Spleen (tissue), 11 donors: Measurements from ENCODE around the gene DFFA. TPM values are rescaled to one million over a fixed set of nuclear protein-coding genes. Genes with fewer than 3 reads are reported as not detected.
"Not testable (repeated sequence)": the region's sequence is repeated elsewhere in the genome, so short reads cannot be mapped to it uniquely, and the experiment has no call there.

ENCODE experiments used
- DNase-seq: peaks from one replicate; pipeline ENCODE4 v3.0.0-alpha.2; 2020
- H3K27ac ChIP-seq, 8 donors: fragments of 200-600 bp; sonication (generic) in 7 of 8; 1 replicate in 4 of 8; 2 replicates in 4 of 8; pipeline versions ENCODE4 v1.5.0 to v1.8.0; 2016 to 2021; ENCODE audit warnings: inconsistent platforms in 4 of 8, mild to moderate bottlenecking in 4 of 8, moderate library complexity in 1 of 8
- H3K27me3 ChIP-seq, 7 donors: fragments of 200-600 bp; sonication (generic) in 6 of 7; replicated peaks in 1 of 7; 1 replicate in 4 of 7; 2 replicates in 3 of 7; pipeline versions ENCODE4 v1.5.0 to v1.8.0; 2016 to 2021; ENCODE audit warnings: inconsistent platforms in 3 of 7, mild to moderate bottlenecking in 1 of 7
- H3K36me3 ChIP-seq, 6 donors: fragments of 200-600 bp; sonication (generic) in 5 of 6; 1 replicate in 4 of 6; 2 replicates in 2 of 6; pipeline versions ENCODE4 v1.5.0 to v1.8.0; 2016 to 2021; ENCODE audit warnings: inconsistent platforms in 2 of 6
- H3K4me1 ChIP-seq, 6 donors: fragments of 200-600 bp; sonication (generic) in 5 of 6; 1 replicate in 3 of 6; 2 replicates in 3 of 6; pipeline versions ENCODE4 v1.5.0 to v1.8.0; 2016 to 2021; ENCODE audit warnings: inconsistent platforms in 3 of 6
- H3K4me3 ChIP-seq, 8 donors: fragments of 200-600 bp; sonication (generic) in 7 of 8; 1 replicate in 4 of 8; 2 replicates in 4 of 8; pipeline versions ENCODE4 v1.5.0 to v1.8.0; 2016 to 2021; ENCODE audit warnings: inconsistent platforms in 4 of 8, mild to moderate bottlenecking in 4 of 8, moderate library complexity in 2 of 8
- H3K9me3 ChIP-seq, 8 donors: fragments of 200-600 bp; sonication (generic) in 7 of 8; 1 replicate in 4 of 8; 2 replicates in 4 of 8; pipeline versions ENCODE4 v1.5.0 to v1.8.0; 2016 to 2021; ENCODE audit warnings: inconsistent platforms in 4 of 8
- CTCF ChIP-seq, 11 experiments: fragments of 200-600 bp in 7 of 11; fragments of 450-650 bp in 4 of 11; sonication (generic) in 4 of 11; IDR thresholded peaks in 8 of 11; conservative IDR thresholded peaks in 3 of 11; 1 replicate in 7 of 11; 2 replicates in 4 of 11; pipeline versions ENCODE4 v1.4.0 to v1.8.0; 2016 to 2021; ENCODE audit warnings: antibody characterized with exemption in 11 of 11, inconsistent platforms in 4 of 11, mild to moderate bottlenecking in 1 of 11
- POLR2A ChIP-seq, 3 donors: fragments of 450-650 bp; IDR thresholded peaks; one replicate each; pipeline ENCODE4 v1.5.1; 2017; ENCODE audit warnings: antibody characterized with exemption in 3 of 3, mild to moderate bottlenecking in 1 of 3
- POLR2AphosphoS5 ChIP-seq, 3 donors: sonication (generic); formaldehyde crosslinking; IDR thresholded peaks; one replicate each; pipeline ENCODE4 v1.5.1; 2017; ENCODE audit warnings: antibody characterized with exemption in 3 of 3
- WGBS, 5 donors: extraction: QIAGEN DNeasy Blood & Tissue Kit in 3 of 5; methylation state at CpG; one replicate each; pipeline versions ENCODE4 v1.1.5 to v1.1.7; 2013 to 2018; 5-methylcytosine and 5-hydroxymethylcytosine counted together
- intact Hi-C: fragments of 100-400 bp; cut with DNase I; formaldehyde crosslinking; loops from one replicate; pipeline ENCODE4 v1.15.0; 2023; ENCODE audit warnings: low total_unique reads
- polyA plus RNA-seq, 3 donors: library from polyadenylated mRNA; stranded (reverse); fragments of 200-250 nt; gene quantifications; one replicate each; pipeline ENCODE4 v1.2.1, GENCODE V29; 2013
- total RNA-seq, 7 donors: library from RNA; depleted of rRNA in 3 of 7; stranded (reverse); fragments of >200 nt in 3 of 7; fragmentation: NEBNext Ultra II Directional in 4 of 7; extraction: Animal tissue kit (Norgen Biotek cat#: 25700) in 4 of 7; gene quantifications; one replicate each; pipeline versions ENCODE4 v1.1.0 to v1.2.1, GENCODE V29; 2016 to 2021
- donor health status: healthy with polysubstance abuse.
- donor health status: DM: no; HTN: no; CAD: no; lungs with moderate emphysema.
- donor health status: DM: no; HTN: no; CAD: no.
- donor health status: Bipolar disorder and iron deficiency.
- donor health status: healthy.
- donor health status: DM: no; HTN: no; CAD: no.
- donor health status: DM: yes; HTN: yes; CAD: no.

DFFA gene
- total and polyA plus RNA-seq, 10 donors = 7.2 to 30.1 (median 21.4) TPM

- DNase-seq = no peak
- no peak for TF ChIP-seq POLR2AphosphoS5 (IDR thresholded peaks at IDR 0.05)
- no peak for TF ChIP-seq CTCF (IDR thresholded peaks at IDR 0.05 in 8 of 11, conservative IDR thresholded peaks at IDR 0.05 in 3 of 11)
- TF ChIP-seq POLR2A (IDR thresholded peaks at IDR 0.05) = no peak
- Histone ChIP-seq H3K4me3 (no peak overlapping the region), H3K27ac (no peak overlapping the region), H3K36me3 (peaks cover 0 to 63% (median 50%) of the 10 kb centered on the region in 6 donors), H3K27me3 (no peaks in the 10 kb centered on the region), H3K4me1 (peaks cover 0 to 1% (median 0%) of the 10 kb centered on the region in 6 donors), H3K9me3 (no peaks in the 10 kb centered on the region)
- intact Hi-C loops = no loop called here
- WGBS, 5 donors = 92 to 99% (median 95%) methylated on average over 5 of the region's 5 CpGs
These were observed 50.7 kb downstream of the DFFA start for GRCh38 chr1:10421637-10422036.

- TF ChIP-seq CTCF (IDR thresholded peaks at IDR 0.05 in 8 of 11, conservative IDR thresholded peaks at IDR 0.05 in 3 of 11) (no peak), POLR2A (IDR thresholded peaks at IDR 0.05) (no peak)
- intact Hi-C loops = no loop called here
- 88 to 97% (median 91%) methylated on average over 15 of the region's 15 CpGs for WGBS, 5 donors
- Histone ChIP-seq H3K9me3 (no peaks in the 10 kb centered on the region), H3K4me1 (peaks cover 0 to 23% (median 3%) of the 10 kb centered on the region in 6 donors), H3K27me3 (no peaks in the 10 kb centered on the region), H3K27ac (peak overlapping the region in 1 of 8 donors; percentile 0), H3K4me3 (no peak overlapping the region), H3K36me3 (peaks cover 0 to 86% (median 68%) of the 10 kb centered on the region in 6 donors)
- DNase-seq = peak; percentile 46
These were observed 53.0 kb downstream of the DFFA start for GRCh38 chr1:10419351-10419750.

GRCh38 chr1:10418741-10419140 lies 53.6 kb downstream of the DFFA start:
- intact Hi-C loops, H3K27me3 ChIP-seq, H3K9me3 ChIP-seq, DNase-seq, H3K4me3 ChIP-seq, H3K27ac ChIP-seq: not testable (repeated sequence)
- 89 to 97% (median 95%) methylated on average over 8 of the region's 8 CpGs for WGBS, 5 donors
- peaks cover 0 to 92% (median 74%) of the 10 kb centered on the region in 6 donors for H3K36me3 ChIP-seq
- H3K4me1 ChIP-seq = peaks cover 0 to 29% (median 4%) of the 10 kb centered on the region in 6 donors

GRCh38 chr1:10415967-10416366 lies 56.4 kb downstream of the DFFA start:
- Histone ChIP-seq H3K27ac (peak overlapping the region in 7 of 8 donors; percentile 69 to 93 (median 85)), H3K4me1 (peaks cover 0 to 39% (median 6%) of the 10 kb centered on the region in 6 donors), H3K36me3 (peaks cover 0 to 100% (median 95%) of the 10 kb centered on the region in 6 donors), H3K4me3 (peak overlapping the region in 1 of 8 donors; percentile 44)
- H3K27me3 ChIP-seq, H3K9me3 ChIP-seq, intact Hi-C loops: not testable (repeated sequence)
- DNase-seq = peak; percentile 16
- WGBS, 5 donors = 89 to 97% (median 93%) methylated on average over 1 of the region's 1 CpG

GRCh38 chr1:10415211-10415930 lies 57.0 kb downstream of the DFFA start:
- WGBS, 5 donors = 32 to 55% (median 44%) methylated on average over 6 of the region's 6 CpGs
- H3K27ac ChIP-seq = peak overlapping the region in 7 of 8 donors; percentile 69 to 93 (median 85)
- intact Hi-C loops = no loop called here

More at GRCh38 chr1:10415211-10415930, 57.0 kb downstream of the DFFA start:
- peak; percentile 13 for DNase-seq
- H3K27me3 ChIP-seq = no peaks in the 10 kb centered on the region
- H3K36me3 ChIP-seq = peaks cover 0 to 100% (median 93%) of the 10 kb centered on the region in 6 donors
- H3K4me3 ChIP-seq = peak overlapping the region in 1 of 8 donors; percentile 44
- no peak for TF ChIP-seq POLR2A (IDR thresholded peaks at IDR 0.05)
- TF ChIP-seq CTCF (IDR thresholded peaks at IDR 0.05 in 8 of 11, conservative IDR thresholded peaks at IDR 0.05 in 3 of 11) = peak in 1 of 11 experiments; percentile 15
- TF ChIP-seq POLR2AphosphoS5 (IDR thresholded peaks at IDR 0.05) = peak in 1 of 3 donors; percentile 79
- no peaks in the 10 kb centered on the region for H3K9me3 ChIP-seq
- H3K4me1 ChIP-seq = peaks cover 0 to 39% (median 6%) of the 10 kb centered on the region in 6 donors
